OCI-LY3 (cell line): ENCODE measurements around the gene NKD2.

ENCODE experiments used
- H2AFZ ChIP-seq: fragments of 200-600, 300-600 bp; shearing (Covaris generic); 2 replicates; pipeline ENCODE4 v1.6.0; 2014; ENCODE audit warnings: antibody characterized with exemption, low read depth, low read length
- H3K27ac ChIP-seq: fragments of 200-600, 300-600 bp; sonication (generic); 2 replicates; pipeline ENCODE4 v1.5.1; 2014; ENCODE audit warnings: mild to moderate bottlenecking, low read length, moderate library complexity, mixed read lengths
- H3K27me3 ChIP-seq: fragments of 200-600, 300-600 bp; sonication (generic); 2 replicates; pipeline ENCODE4 v1.6.1; 2014; ENCODE audit warnings: low read depth, low read length, mixed read lengths
- H3K36me3 ChIP-seq: fragments of 200-600, 300-600 bp; sonication (generic); replicated peaks from 2 replicates; pipeline ENCODE3; 2014; ENCODE audit warnings: low read depth, low read length, mixed read lengths
- H3K4me1 ChIP-seq: fragments of 300-600, 200-600 bp; sonication (generic); 2 replicates; pipeline ENCODE4 v1.6.1; 2014; ENCODE audit warnings: low read length, mixed read lengths
- H3K4me2 ChIP-seq: fragments of 200-600, 300-600 bp; sonication (generic); 2 replicates; pipeline ENCODE4 v1.6.1; 2014; ENCODE audit warnings: low read length, mixed read lengths
- H3K4me3 ChIP-seq: fragments of 300-600, 200-600 bp; sonication (generic); 2 replicates; pipeline ENCODE4 v1.5.1; 2014; ENCODE audit warnings: antibody characterized with exemption, mild to moderate bottlenecking, low read length, moderate library complexity
- H3K79me2 ChIP-seq: fragments of 300-600, 200-600 bp; shearing (Covaris generic); 2 replicates; pipeline ENCODE4 v1.6.1; 2014; ENCODE audit warnings: mild to moderate bottlenecking, low read length, mixed read lengths
- H3K9ac ChIP-seq: fragments of 300-600, 200-600 bp; shearing (Covaris generic); 2 replicates; pipeline ENCODE4 v1.6.0; 2014; ENCODE audit warnings: mild to moderate bottlenecking, low read length, moderate library complexity
- H3K9me3 ChIP-seq: fragments of 200-600, 300-600 bp; shearing (Covaris generic); 2 replicates; pipeline ENCODE4 v1.6.1; 2014; ENCODE audit warnings: low read length, mixed read lengths; ENCODE audit not compliant: insufficient read depth
- H4K20me1 ChIP-seq: fragments of 200-600, 300-600 bp; sonication (generic); 2 replicates; pipeline ENCODE4 v1.6.1; 2016; ENCODE audit warnings: low read length, mixed read lengths; ENCODE audit not compliant: insufficient read depth
- CTCF ChIP-seq: fragments of 200-600, 300-600 bp; sonication (generic); IDR thresholded peaks from 2 replicates; pipeline ENCODE4 v1.5.1; 2014; ENCODE audit warnings: antibody characterized with exemption, low read length, low read depth
- EZH2phosphoT487 ChIP-seq: fragments of 200-600 bp; shearing (Covaris generic); IDR thresholded peaks from 2 replicates; pipeline ENCODE4 v1.6.1; 2018; ENCODE audit warnings: antibody characterized with exemption, mixed run types, low read depth

NKD2 gene

GRCh38 chr5:1032551-1033027 is 24.0 kb downstream of the NKD2 start:
- H3K4me3 ChIP-seq: no peak overlapping the region
- no peaks in the 10 kb centered on the region for H3K9me3 ChIP-seq
- no peaks in the 10 kb centered on the region for H3K79me2 ChIP-seq
- H3K27me3 ChIP-seq: no peaks in the 10 kb centered on the region
- no peak overlapping the region for H3K9ac ChIP-seq
- H3K4me2 ChIP-seq: no peak overlapping the region
- H2AFZ ChIP-seq: no peak overlapping the region
- no peak for TF ChIP-seq CTCF
- TF ChIP-seq EZH2phosphoT487: no peak
- no peaks in the 10 kb centered on the region for H3K4me1 ChIP-seq
- H3K36me3 ChIP-seq: no peaks in the 10 kb centered on the region
- no peaks in the 10 kb centered on the region for H4K20me1 ChIP-seq
- H3K27ac ChIP-seq: no peak overlapping the region

DNA sequence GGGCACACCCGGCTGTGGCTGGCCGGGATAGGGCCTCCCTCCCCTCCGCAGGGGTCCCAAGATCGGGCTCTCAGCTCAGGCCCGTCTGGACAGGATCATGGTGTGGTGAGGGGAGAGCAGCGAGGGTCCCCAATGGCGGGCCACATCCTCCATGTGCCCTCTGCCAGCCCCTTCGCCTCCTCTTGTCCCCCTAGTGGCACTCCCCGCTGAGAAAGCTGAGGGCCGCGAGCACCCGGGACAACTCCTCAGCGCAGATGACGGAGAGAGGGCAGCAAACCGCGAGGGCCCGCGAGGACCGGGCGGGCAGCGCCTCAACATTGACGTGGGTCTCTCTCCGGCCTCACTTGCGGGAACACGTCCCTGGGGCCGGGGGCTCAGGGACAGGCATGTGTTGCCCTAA is 24.6 kb downstream of the NKD2 start:
- H3K79me2 ChIP-seq: no peaks in the 10 kb centered on the region
- no peaks in the 10 kb centered on the region for H4K20me1 ChIP-seq
- TF ChIP-seq EZH2phosphoT487: no peak
- TF ChIP-seq CTCF: no peak
- no peak overlapping the region for H3K27ac ChIP-seq
- no peak overlapping the region for H3K4me2 ChIP-seq
- no peaks in the 10 kb centered on the region for H3K27me3 ChIP-seq
- no peaks in the 10 kb centered on the region for H3K9me3 ChIP-seq
- H2AFZ ChIP-seq: no peak overlapping the region
- no peak overlapping the region for H3K4me3 ChIP-seq
- H3K36me3 ChIP-seq: no peaks in the 10 kb centered on the region
- H3K4me1 ChIP-seq: no peaks in the 10 kb centered on the region
- no peak overlapping the region for H3K9ac ChIP-seq

GRCh38 chr5:1033606-1034420 is 25.2 kb downstream of the NKD2 start:
- Histone ChIP-seq H3K79me2 (no peaks in the 10 kb centered on the region), H3K4me3 (no peak overlapping the region), H3K4me1 (no peaks in the 10 kb centered on the region), H3K27me3 (no peaks in the 10 kb centered on the region), H3K9me3 (no peaks in the 10 kb centered on the region), H2AFZ (no peak overlapping the region), H3K9ac (no peak overlapping the region), H3K27ac (no peak overlapping the region), H3K36me3 (no peaks in the 10 kb centered on the region), H4K20me1 (no peaks in the 10 kb centered on the region), H3K4me2 (no peak overlapping the region)
- TF ChIP-seq EZH2phosphoT487: no peak
- no peak for TF ChIP-seq CTCF

- Histone ChIP-seq H3K9ac (no peak overlapping the region), H3K36me3 (no peaks in the 10 kb centered on the region), H3K4me3 (no peak overlapping the region), H3K27me3 (no peaks in the 10 kb centered on the region), H3K4me1 (no peaks in the 10 kb centered on the region), H4K20me1 (no peaks in the 10 kb centered on the region), H3K79me2 (no peaks in the 10 kb centered on the region), H3K4me2 (no peak overlapping the region), H2AFZ (no peak overlapping the region), H3K27ac (no peak overlapping the region), H3K9me3 (no peaks in the 10 kb centered on the region)
- TF ChIP-seq EZH2phosphoT487 (no peak), CTCF (no peak)
Measured at GRCh38 chr5:1034421-1034905, 25.9 kb downstream of the NKD2 start.
